Measurements from ENCODE around the gene FOXP1.

Gene FOXP1

GRCh38 chr3:71300951-71301393, 282.6 kb downstream of the FOXP1 start:
- no peaks in the 10 kb centered on the region for H3K36me3 ChIP-seq (ENCODE audit: insufficient read depth, low read length)
- H3K9ac ChIP-seq (ENCODE audit: low read depth, low read length): no peak overlapping the region
- H3K9me3 ChIP-seq (ENCODE audit: control insufficient read depth, insufficient read depth, low read length): no peaks in the 10 kb centered on the region
- H3K4me1 ChIP-seq (ENCODE audit: insufficient read depth, low read length): peaks cover 35% of the 10 kb centered on the region

- H3K9ac ChIP-seq (ENCODE audit: low read depth, low read length): no peak overlapping the region
- H3K9me3 ChIP-seq (ENCODE audit: control insufficient read depth, insufficient read depth, low read length): no peaks in the 10 kb centered on the region
- peaks cover 43% of the 10 kb centered on the region for H3K4me1 ChIP-seq (ENCODE audit: insufficient read depth, low read length)
- no peaks in the 10 kb centered on the region for H3K36me3 ChIP-seq (ENCODE audit: insufficient read depth, low read length)
Observed at GRCh38 chr3:71299160-71299559, 284.4 kb downstream of the FOXP1 start.

- no peaks in the 10 kb centered on the region for H3K9me3 ChIP-seq (ENCODE audit: control insufficient read depth, insufficient read depth, low read length)
Observed at GRCh38 chr3:71294919-71295318, 288.6 kb downstream of the FOXP1 start.

GRCh38 chr3:71290301-71290700, 293.2 kb downstream of the FOXP1 start:
- Histone ChIP-seq H3K36me3 (ENCODE audit: insufficient read depth, low read length) (no peaks in the 10 kb centered on the region), H3K4me1 (ENCODE audit: insufficient read depth, low read length) (peaks cover 6% of the 10 kb centered on the region; the same call in 1 of the 2 replicates), H3K9ac (ENCODE audit: low read depth, low read length) (no peak overlapping the region), H3K9me3 (ENCODE audit: control insufficient read depth, insufficient read depth, low read length) (no peaks in the 10 kb centered on the region)

More at GRCh38 chr3:71294919-71295318, 288.6 kb downstream of the FOXP1 start:
- peaks cover 20% of the 10 kb centered on the region for H3K4me1 ChIP-seq (ENCODE audit: insufficient read depth, low read length)
- no peak overlapping the region for H3K9ac ChIP-seq (ENCODE audit: low read depth, low read length)
- no peaks in the 10 kb centered on the region for H3K36me3 ChIP-seq (ENCODE audit: insufficient read depth, low read length)

GRCh38 chr3:71288269-71288930, 295.1 kb downstream of the FOXP1 start:
- no peak overlapping the region for H3K9ac ChIP-seq (ENCODE audit: low read depth, low read length)
- peaks cover 3% of the 10 kb centered on the region; the same call in 1 of the 2 replicates for H3K4me1 ChIP-seq (ENCODE audit: insufficient read depth, low read length)
- no peaks in the 10 kb centered on the region for H3K9me3 ChIP-seq (ENCODE audit: control insufficient read depth, insufficient read depth, low read length)
- H3K36me3 ChIP-seq (ENCODE audit: insufficient read depth, low read length): no peaks in the 10 kb centered on the region

GRCh38 chr3:71285086-71285485, 298.4 kb downstream of the FOXP1 start:
- Histone ChIP-seq H3K9ac (ENCODE audit: low read depth, low read length) (no peak overlapping the region), H3K9me3 (ENCODE audit: control insufficient read depth, insufficient read depth, low read length) (no peaks in the 10 kb centered on the region), H3K4me1 (ENCODE audit: insufficient read depth, low read length) (peaks cover 11% of the 10 kb centered on the region; the same call in 1 of the 2 replicates), H3K36me3 (ENCODE audit: insufficient read depth, low read length) (no peaks in the 10 kb centered on the region)

GRCh38 chr3:71282976-71283375, 300.6 kb downstream of the FOXP1 start:
- no peaks in the 10 kb centered on the region for H3K36me3 ChIP-seq (ENCODE audit: insufficient read depth, low read length)
- H3K4me1 ChIP-seq (ENCODE audit: insufficient read depth, low read length): peaks cover 11% of the 10 kb centered on the region; the same call in 1 of the 2 replicates
- no peaks in the 10 kb centered on the region for H3K9me3 ChIP-seq (ENCODE audit: control insufficient read depth, insufficient read depth, low read length)
- no peak overlapping the region for H3K9ac ChIP-seq (ENCODE audit: low read depth, low read length)

- Histone ChIP-seq H3K9me3 (ENCODE audit: control insufficient read depth, insufficient read depth, low read length) (no peaks in the 10 kb centered on the region), H3K4me1 (ENCODE audit: insufficient read depth, low read length) (peaks cover 11% of the 10 kb centered on the region; the same call in 1 of the 2 replicates), H3K9ac (ENCODE audit: low read depth, low read length) (no peak overlapping the region), H3K36me3 (ENCODE audit: insufficient read depth, low read length) (no peaks in the 10 kb centered on the region)
Observed at GRCh38 chr3:71281280-71281679, 302.2 kb downstream of the FOXP1 start.

GRCh38 chr3:71277341-71277740, 306.2 kb downstream of the FOXP1 start:
- Histone ChIP-seq H3K9me3 (ENCODE audit: control insufficient read depth, insufficient read depth, low read length) (no peaks in the 10 kb centered on the region), H3K36me3 (ENCODE audit: insufficient read depth, low read length) (no peaks in the 10 kb centered on the region), H3K9ac (ENCODE audit: low read depth, low read length) (no peak overlapping the region), H3K4me1 (ENCODE audit: insufficient read depth, low read length) (no peaks in the 10 kb centered on the region)

- Histone ChIP-seq H3K36me3 (ENCODE audit: insufficient read depth, low read length) (peaks cover 1% of the 10 kb centered on the region; the same call in 1 of the 2 replicates), H3K9ac (ENCODE audit: low read depth, low read length) (no peak overlapping the region), H3K9me3 (ENCODE audit: control insufficient read depth, insufficient read depth, low read length) (no peaks in the 10 kb centered on the region), H3K4me1 (ENCODE audit: insufficient read depth, low read length) (no peaks in the 10 kb centered on the region)
Observed at GRCh38 chr3:71276531-71276930, 307.0 kb downstream of the FOXP1 start.

- Histone ChIP-seq H3K9me3 (ENCODE audit: control insufficient read depth, insufficient read depth, low read length) (no peaks in the 10 kb centered on the region), H3K36me3 (ENCODE audit: insufficient read depth, low read length) (peaks cover 2% of the 10 kb centered on the region; the same call in 1 of the 2 replicates), H3K4me1 (ENCODE audit: insufficient read depth, low read length) (no peaks in the 10 kb centered on the region), H3K9ac (ENCODE audit: low read depth, low read length) (no peak overlapping the region)
Observed at GRCh38 chr3:71273453-71273852, 310.1 kb downstream of the FOXP1 start.

- no peaks in the 10 kb centered on the region for H3K9me3 ChIP-seq (ENCODE audit: control insufficient read depth, insufficient read depth, low read length)
- no peaks in the 10 kb centered on the region for H3K4me1 ChIP-seq (ENCODE audit: insufficient read depth, low read length)
- H3K36me3 ChIP-seq (ENCODE audit: insufficient read depth, low read length): peaks cover 2% of the 10 kb centered on the region; the same call in 1 of the 2 replicates
- no peak overlapping the region for H3K9ac ChIP-seq (ENCODE audit: low read depth, low read length)
Observed at GRCh38 chr3:71271596-71271995, 311.9 kb downstream of the FOXP1 start.

- Histone ChIP-seq H3K36me3 (ENCODE audit: insufficient read depth, low read length) (peaks cover 2% of the 10 kb centered on the region; the same call in 1 of the 2 replicates), H3K4me1 (ENCODE audit: insufficient read depth, low read length) (no peaks in the 10 kb centered on the region), H3K9me3 (ENCODE audit: control insufficient read depth, insufficient read depth, low read length) (no peaks in the 10 kb centered on the region), H3K9ac (ENCODE audit: low read depth, low read length) (no peak overlapping the region)
Observed at GRCh38 chr3:71269906-71270305, 313.6 kb downstream of the FOXP1 start.

- H3K4me1 ChIP-seq (ENCODE audit: insufficient read depth, low read length): no peaks in the 10 kb centered on the region
- no peaks in the 10 kb centered on the region for H3K9me3 ChIP-seq (ENCODE audit: control insufficient read depth, insufficient read depth, low read length)
- H3K36me3 ChIP-seq (ENCODE audit: insufficient read depth, low read length): peaks cover 2% of the 10 kb centered on the region; the same call in 1 of the 2 replicates
- no peak overlapping the region for H3K9ac ChIP-seq (ENCODE audit: low read depth, low read length)
Observed at GRCh38 chr3:71268462-71268999, 315.0 kb downstream of the FOXP1 start.

GRCh38 chr3:71266875-71267274, 316.7 kb downstream of the FOXP1 start:
- Histone ChIP-seq H3K4me1 (ENCODE audit: insufficient read depth, low read length) (peaks cover 5% of the 10 kb centered on the region; the same call in 1 of the 2 replicates), H3K9me3 (ENCODE audit: control insufficient read depth, insufficient read depth, low read length) (no peaks in the 10 kb centered on the region), H3K9ac (ENCODE audit: low read depth, low read length) (no peak overlapping the region), H3K36me3 (ENCODE audit: insufficient read depth, low read length) (peaks cover 2% of the 10 kb centered on the region; the same call in 1 of the 2 replicates)
